ENCODE measurements around the gene SENP2.

The SENP2 gene

DNA sequence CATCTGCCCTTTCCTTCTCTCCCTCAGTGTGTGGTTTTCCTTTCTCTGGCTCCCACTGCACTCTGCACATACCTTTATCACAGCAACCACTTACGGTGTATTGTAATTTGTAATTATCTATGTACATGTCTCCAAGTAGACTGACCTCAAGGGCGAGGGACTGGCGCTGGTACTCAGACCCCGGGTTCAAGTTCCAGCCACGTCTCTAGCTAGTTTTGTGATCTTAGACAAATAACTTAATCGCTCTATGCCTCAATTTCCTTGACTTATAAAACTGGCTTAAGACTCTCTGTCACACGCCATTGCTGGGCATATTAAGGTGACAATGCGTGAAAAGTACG is 607 bp upstream of the SENP2 start:
- Histone ChIP-seq H3K4me3 (ENCODE audit: low read depth in 1 of 2, low read length in 1 of 2) (peak overlapping the region; percentile 88 to 95), H3K27ac (peak overlapping the region; percentile 97), H3K36me3 (peaks cover 4% of the 10 kb centered on the region), H3K27me3 (no peaks in the 10 kb centered on the region), H3K9me3 (no peaks in the 10 kb centered on the region), H3K4me1 (ENCODE audit: control insufficient read depth in 1 of 2, insufficient read depth in 1 of 2, low read depth in 1 of 2, low read length in 1 of 2) (peaks cover 18 to 24% of the 10 kb centered on the region in 2 experiments)
- TF ChIP-seq, protein P1, sequence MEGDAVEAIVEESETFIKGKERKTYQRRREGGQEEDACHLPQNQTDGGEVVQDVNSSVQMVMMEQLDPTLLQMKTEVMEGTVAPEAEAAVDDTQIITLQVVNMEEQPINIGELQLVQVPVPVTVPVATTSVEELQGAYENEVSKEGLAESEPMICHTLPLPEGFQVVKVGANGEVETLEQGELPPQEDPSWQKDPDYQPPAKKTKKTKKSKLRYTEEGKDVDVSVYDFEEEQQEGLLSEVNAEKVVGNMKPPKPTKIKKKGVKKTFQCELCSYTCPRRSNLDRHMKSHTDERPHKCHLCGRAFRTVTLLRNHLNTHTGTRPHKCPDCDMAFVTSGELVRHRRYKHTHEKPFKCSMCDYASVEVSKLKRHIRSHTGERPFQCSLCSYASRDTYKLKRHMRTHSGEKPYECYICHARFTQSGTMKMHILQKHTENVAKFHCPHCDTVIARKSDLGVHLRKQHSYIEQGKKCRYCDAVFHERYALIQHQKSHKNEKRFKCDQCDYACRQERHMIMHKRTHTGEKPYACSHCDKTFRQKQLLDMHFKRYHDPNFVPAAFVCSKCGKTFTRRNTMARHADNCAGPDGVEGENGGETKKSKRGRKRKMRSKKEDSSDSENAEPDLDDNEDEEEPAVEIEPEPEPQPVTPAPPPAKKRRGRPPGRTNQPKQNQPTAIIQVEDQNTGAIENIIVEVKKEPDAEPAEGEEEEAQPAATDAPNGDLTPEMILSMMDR (IDR thresholded peaks at IDR 0.05): no peak

DNA sequence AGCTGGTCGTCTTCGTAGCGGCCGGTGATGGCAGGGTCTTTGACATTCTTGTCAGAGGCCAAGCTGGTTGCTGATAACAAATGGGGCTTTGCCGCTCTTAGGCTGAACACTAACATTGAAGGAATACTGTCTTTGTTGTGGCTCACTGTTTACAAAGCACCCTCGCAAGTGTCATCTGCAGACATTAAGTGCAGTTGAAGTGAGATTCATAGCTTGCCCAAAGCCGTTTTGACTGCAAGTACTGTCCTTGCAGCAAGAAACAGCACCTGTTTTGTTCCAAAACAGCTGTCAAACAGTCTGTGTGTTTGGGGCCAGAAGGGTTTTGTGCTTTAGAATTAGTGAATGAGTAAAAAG is 568 bp downstream of the SENP2 start:
- H3K4me3 ChIP-seq (ENCODE audit: low read depth in 1 of 2, low read length in 1 of 2): peak overlapping the region; percentile 88 to 95
- no peaks in the 10 kb centered on the region for H3K27me3 ChIP-seq
- H3K27ac ChIP-seq: peak overlapping the region; percentile 97
- TF ChIP-seq, protein P1 (IDR thresholded peaks at IDR 0.05): no peak
- no peaks in the 10 kb centered on the region for H3K9me3 ChIP-seq
- peaks cover 18 to 24% of the 10 kb centered on the region in 2 experiments for H3K4me1 ChIP-seq (ENCODE audit: control insufficient read depth in 1 of 2, insufficient read depth in 1 of 2, low read depth in 1 of 2, low read length in 1 of 2)
- H3K36me3 ChIP-seq: peaks cover 12% of the 10 kb centered on the region

DNA sequence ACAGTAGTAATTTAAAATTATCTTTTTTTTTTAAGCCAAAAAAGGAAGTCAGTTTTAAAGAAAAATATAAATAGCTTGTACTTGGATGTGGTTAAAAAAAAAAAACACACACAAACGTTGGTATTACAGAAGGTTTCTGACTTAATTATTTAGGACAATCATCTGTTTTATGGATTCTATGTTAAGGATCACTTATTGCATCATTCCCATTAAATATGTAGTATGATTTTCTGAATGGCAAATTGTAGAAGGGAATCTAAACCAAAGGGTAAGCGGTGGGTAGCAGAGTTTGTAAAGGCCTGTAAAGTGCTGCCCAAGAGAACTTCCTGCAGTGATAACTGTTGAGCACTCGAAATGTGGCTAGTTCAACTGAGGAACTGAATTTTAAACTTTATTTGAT is 8.0 kb downstream of the SENP2 start:
- TF ChIP-seq, protein P1 (IDR thresholded peaks at IDR 0.05): no peak

DNA sequence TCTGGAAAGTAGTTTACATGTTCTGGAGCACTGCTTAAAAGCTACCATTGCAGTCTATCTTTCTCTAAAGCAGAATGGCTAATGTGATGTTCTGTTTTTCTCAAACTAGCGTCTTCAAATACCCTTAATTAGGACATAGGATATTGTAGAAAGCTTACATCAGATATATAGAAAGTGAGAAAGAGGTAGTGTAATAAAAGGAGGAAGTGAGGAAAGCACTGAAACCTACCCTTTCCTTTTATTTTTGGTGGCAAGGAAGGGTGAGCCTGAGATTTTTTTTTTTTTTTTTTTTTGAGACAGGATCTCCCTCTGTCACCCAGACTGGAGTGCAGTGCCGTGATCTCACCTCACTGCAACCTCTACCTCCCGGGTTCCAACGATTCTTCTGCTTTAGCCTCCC is 9.4 kb downstream of the SENP2 start:
- TF ChIP-seq, protein P1 (IDR thresholded peaks at IDR 0.05): no peak
- Histone ChIP-seq H3K36me3 (peaks cover 43% of the 10 kb centered on the region), H3K27me3 (no peaks in the 10 kb centered on the region), H3K4me1 (ENCODE audit: control insufficient read depth in 1 of 2, insufficient read depth in 1 of 2, low read depth in 1 of 2, low read length in 1 of 2) (peaks cover 25 to 27% of the 10 kb centered on the region in 2 experiments), H3K9me3 (no peaks in the 10 kb centered on the region), H3K27ac (peak overlapping the region; percentile 84), H3K4me3 (ENCODE audit: low read depth in 1 of 2, low read length in 1 of 2) (peak overlapping the region in 1 of 2 experiments; percentile 25)

More for the DNA sequence above, 8.0 kb downstream of the SENP2 start:
- Histone ChIP-seq H3K4me1 (ENCODE audit: control insufficient read depth in 1 of 2, insufficient read depth in 1 of 2, low read depth in 1 of 2, low read length in 1 of 2) (peaks cover 25 to 27% of the 10 kb centered on the region in 2 experiments), H3K9me3 (no peaks in the 10 kb centered on the region), H3K4me3 (ENCODE audit: low read depth in 1 of 2, low read length in 1 of 2) (no peak overlapping the region), H3K27ac (peak overlapping the region; percentile 84), H3K27me3 (no peaks in the 10 kb centered on the region), H3K36me3 (peaks cover 35% of the 10 kb centered on the region)

DNA sequence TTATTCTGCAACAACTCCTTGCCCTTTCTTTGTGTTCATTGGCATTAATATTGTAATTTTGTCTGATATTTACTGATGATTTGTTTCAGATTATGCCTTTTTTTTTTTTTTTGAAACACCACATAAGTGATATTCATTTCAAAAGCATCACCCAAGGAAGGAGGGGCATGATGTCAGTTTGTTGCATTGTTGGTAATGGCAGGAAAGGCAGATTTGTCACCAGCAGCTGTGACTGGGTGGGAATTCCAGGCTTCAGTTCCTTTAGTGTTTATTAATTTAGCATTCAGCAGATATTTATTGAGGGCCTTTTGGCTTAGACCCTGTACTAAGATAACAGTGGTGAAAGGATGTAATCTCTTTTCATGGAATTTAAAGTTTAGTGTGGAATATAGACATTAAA is 19.5 kb downstream of the SENP2 start:
- Histone ChIP-seq H3K27me3 (no peaks in the 10 kb centered on the region), H3K9me3 (no peaks in the 10 kb centered on the region), H3K36me3 (peaks cover 95% of the 10 kb centered on the region), H3K27ac (no peak overlapping the region), H3K4me1 (ENCODE audit: control insufficient read depth in 1 of 2, insufficient read depth in 1 of 2, low read depth in 1 of 2, low read length in 1 of 2) (no peaks in the 10 kb centered on the region), H3K4me3 (ENCODE audit: low read depth in 1 of 2, low read length in 1 of 2) (no peak overlapping the region)
- TF ChIP-seq, protein P1 (IDR thresholded peaks at IDR 0.05): no peak

DNA sequence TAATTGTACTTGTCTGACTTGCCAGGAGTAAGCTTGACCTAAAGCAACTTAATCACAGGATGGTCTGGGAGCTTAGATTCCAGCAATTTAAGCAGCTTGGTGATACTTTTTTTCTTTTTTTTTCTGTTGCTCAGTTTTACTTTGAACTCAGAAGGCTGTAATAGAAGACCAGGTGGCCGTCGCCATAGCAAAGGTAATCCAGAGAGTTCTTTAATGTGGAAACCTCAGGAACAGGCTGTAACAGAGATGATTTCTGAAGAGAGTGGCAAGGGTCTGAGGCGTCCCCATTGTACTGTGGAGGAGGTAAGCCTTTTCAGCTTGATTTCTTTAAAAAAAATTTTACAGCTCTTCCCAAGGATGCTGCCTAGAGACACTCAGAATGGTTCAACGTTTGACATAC is 20.1 kb downstream of the SENP2 start:
- TF ChIP-seq, protein P1 (IDR thresholded peaks at IDR 0.05): no peak
- H3K36me3 ChIP-seq: peaks cover 95% of the 10 kb centered on the region

More for the DNA sequence above, 20.1 kb downstream of the SENP2 start:
- Histone ChIP-seq H3K27ac (no peak overlapping the region), H3K4me3 (ENCODE audit: low read depth in 1 of 2, low read length in 1 of 2) (no peak overlapping the region), H3K9me3 (no peaks in the 10 kb centered on the region), H3K27me3 (no peaks in the 10 kb centered on the region), H3K4me1 (ENCODE audit: control insufficient read depth in 1 of 2, insufficient read depth in 1 of 2, low read depth in 1 of 2, low read length in 1 of 2) (no peaks in the 10 kb centered on the region)

Measured in neutrophil (primary cell).